ENCODE results near the gene DAB2IP.

The DAB2IP gene

GRCh38 chr9:121703014-121703734 lies 51.7 kb downstream of the DAB2IP start:
- DNase-seq (ENCODE audit: low read depth), result no peak

- no peak for DNase-seq (ENCODE audit: low read depth)
Observed at GRCh38 chr9:121704281-121704680, 52.8 kb downstream of the DAB2IP start.

- DNase-seq (ENCODE audit: low read depth), result no peak
Observed at GRCh38 chr9:121706149-121706750, 54.8 kb downstream of the DAB2IP start.

DNA sequence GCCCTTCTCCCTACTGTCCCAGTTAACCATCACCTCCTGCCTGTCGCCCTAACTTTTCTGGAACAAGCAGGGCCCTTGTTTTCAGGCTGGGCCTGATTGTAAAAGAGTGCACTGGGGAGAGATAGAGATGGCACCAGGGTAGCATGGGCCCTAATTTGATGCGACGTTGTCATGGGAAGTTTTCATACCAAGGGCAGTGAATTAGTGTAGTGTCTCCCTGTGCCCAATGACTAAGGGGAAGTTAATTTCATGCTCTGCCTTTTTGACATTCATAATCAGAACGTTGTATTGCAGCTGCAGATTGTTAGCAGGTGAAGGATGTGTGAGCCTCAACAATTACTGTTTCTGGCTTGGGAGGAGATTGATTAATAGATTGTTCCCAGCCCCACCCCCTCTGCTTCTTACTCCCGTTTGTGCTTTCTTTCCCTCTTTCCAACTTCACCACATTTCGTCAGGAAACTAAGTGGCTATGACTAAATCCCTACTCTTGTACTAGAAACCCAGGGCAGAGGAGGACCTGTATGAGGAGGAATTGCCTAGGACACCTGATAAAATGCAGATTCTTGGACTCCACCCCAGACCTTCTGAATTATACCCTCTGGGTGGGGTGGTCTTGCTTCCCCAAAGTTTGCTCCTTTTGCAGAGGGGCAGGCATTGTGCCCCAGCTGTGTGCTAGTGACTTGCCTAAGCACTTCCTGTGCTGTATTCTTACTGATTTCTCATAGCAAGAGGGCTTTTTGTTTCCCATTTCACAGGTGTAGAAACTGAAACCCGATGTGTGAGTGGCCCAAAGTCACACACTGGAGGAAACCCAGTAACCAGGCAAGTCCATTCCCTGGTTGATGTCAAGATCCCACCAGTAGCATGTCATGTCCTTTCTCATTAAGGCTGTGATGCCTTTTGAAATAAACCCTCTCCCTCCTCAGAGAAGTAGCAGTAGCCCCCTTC lies 56.3 kb downstream of the DAB2IP start:
- DNase-seq (ENCODE audit: low read depth), result no peak

DNA sequence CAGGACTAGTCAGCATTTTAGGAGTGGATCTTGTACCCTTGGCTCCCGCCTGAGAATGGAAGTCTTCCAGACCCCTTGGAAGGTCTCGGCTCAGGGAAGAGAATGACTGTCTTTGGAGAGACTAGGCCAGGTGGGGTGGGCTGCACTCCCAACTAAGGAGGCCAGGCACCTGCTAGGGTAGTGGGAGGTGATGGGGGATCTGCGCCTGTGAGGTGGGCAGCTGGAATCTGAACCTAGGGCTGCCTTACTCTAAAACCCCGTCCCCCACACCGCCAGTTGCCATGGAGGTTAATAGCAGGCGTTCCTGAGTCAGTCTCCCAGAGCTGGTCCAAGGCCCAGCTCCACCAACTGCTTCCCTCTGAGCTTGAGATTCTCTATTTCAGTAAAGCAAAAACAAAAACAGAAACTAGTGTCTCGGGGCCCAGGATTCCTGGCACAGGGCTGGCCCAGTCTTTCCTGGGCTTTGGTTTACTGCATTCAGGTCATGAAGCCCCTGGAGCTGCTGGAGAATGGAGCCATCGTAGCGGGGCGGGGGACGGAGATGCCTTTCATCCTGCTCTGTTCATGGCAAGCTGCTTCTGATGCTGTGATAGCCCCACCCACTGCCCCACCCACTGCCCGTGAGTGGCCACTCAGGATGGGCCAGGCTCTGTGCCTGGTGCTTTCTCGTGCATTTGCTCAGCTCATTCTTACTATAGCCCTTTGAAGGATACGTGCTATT lies 57.5 kb downstream of the DAB2IP start:
- DNase-seq (ENCODE audit: low read depth), result no peak

GRCh38 chr9:121709798-121710197 lies 58.4 kb downstream of the DAB2IP start:
- no peak for DNase-seq (ENCODE audit: low read depth)

DNA sequence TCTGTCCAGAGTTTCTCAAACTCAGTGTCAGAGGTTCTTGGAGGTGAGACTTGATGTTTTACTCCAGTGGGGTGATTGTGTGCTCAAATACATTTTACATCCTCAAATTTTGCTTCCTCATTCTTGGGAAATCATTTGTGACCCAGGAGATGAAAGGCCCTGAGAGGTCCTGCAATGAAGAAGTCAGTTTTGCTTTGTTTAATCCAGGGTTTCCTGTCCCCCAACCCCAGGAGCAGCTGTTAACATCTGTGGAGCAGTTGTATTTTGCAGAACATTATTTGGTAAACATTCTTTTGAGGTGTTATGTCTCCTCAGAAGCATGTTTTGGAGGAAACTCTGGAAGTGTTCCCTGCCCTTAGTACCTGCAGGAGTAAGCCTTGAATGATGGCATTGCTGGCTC lies 59.8 kb downstream of the DAB2IP start:
- no peak for DNase-seq (ENCODE audit: low read depth)

DNA sequence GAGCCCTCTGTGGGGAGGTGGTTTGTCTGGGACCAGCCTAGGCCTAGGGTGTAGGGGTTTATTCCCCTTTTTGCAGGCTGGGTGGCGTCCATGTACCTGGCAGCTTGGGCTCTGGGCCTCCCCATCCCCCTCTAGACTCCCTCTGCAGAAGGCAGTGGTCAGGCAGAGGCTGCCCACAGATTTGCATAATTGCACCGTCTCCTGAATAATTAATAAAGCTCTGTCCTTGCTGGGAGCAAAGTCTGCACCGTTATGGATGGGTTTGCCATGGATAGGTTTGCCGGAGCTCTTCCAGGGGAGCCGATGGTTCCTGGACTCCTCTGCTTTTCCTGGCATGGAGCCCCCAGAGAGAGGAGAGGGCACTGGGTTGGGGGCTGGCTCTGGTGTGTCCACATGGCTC lies 60.4 kb downstream of the DAB2IP start:
- no peak for DNase-seq (ENCODE audit: low read depth)

GRCh38 chr9:121713400-121714070 lies 62.1 kb downstream of the DAB2IP start:
- no peak for DNase-seq (ENCODE audit: low read depth)

DNA sequence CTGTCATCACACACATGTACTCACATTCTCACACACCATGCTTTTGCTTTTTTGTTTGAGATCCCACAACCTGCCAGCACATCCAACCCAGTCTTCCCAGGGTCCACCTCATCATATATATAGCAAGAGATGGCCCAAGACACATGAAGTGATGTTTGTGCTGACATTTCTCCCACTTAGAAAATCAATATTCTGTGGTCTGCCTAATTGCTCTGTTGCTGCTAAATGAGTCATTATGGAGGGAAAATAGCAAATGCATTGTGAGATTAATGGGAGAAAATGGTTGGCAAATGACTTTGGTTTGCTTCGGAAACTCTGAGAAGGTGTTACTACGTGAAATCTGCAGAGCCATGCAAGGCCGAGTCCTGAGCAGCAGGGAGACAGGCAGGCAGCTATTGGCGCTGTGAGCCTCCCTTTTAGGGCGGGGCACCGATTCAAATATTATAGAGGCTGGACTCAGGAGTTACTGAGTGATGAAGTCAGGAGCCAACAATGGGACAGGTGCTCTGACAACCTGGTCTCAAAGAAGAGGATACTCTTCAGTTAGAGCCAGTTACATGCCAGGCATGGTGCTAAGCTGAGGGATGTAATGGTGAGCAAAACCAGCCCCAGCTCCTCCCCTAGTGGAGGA lies 62.8 kb downstream of the DAB2IP start:
- no peak for DNase-seq (ENCODE audit: low read depth)

DNA sequence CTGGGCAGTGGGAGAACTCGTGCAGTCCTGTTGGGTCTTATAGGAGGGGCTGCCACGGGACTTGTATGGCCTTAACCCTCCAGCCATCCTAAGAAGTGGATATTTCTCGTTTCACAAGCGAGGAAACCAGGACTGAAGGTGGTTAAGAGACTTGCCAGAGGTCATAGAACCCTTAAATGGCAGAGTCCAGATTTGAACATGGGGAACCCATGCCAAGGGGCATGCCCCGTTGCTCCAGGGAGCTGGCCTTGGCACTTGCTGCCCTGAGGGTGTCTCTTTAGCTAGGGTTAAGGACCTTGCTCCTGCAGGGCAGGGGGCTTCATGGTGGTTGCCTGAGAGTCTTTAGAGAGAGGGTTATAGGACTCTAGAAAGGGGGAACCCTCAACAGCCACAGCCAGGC lies 63.4 kb downstream of the DAB2IP start:
- no peak for DNase-seq (ENCODE audit: low read depth)

DNA sequence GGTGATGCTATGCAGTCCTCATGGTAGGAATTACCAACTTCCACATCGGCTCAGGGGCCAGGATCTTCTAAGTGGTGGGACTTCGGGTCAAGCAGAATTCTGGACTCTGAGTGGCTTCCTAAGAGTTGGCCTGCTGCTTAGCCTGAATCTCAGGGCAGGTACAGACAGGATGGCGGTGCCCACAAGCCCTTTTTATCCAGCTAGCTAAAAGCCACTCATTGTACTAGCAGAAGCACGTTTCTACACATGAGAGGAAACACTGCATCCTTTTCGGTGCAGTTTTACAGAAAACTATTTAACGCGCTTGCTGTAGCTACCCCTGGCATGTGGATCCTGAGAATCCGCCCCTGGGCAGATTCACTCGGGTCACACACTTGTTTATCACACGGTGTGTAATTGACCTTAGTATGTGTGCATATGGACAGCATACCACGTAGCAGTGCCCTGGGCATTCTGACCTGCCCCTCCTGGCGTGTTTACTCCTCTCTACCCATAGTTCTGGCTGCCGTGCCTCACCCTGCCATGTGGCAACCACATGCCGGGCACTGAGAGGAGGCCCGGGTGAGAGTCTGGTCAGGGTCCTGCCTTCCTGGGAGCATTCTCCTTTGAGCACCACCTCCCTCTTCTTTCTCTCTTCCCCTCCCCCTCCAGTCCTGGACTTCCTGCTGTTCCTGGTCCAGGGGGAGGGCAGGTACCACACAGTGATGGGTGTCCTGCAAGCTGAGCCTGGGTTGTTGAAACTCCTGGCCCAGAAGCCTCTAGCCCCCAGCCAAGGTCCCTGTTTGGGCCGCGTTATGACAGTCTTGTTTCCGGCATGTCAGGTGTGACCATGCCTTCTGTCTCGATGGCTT lies 65.9 kb downstream of the DAB2IP start:
- DNase-seq (ENCODE audit: low read depth), result no peak

DNA sequence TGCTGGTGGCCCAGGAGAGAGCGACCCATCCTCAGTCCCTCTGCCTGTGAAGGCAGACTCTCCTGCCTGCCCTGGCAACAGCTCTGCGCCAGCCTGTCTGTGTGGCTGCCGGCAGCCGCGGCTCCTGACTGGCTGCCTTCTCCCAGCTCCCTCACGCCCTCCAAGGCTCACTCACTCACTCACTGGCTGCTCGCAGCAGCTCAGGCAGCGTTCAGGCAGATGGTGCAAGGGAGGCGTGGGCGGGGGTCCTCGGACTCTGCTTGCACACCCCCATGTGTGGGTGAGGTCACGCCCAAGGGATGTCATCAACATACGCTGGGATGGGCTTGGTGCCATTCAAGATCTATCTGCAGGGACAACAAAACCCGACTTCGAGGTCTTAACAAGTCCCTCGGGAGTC lies 66.7 kb downstream of the DAB2IP start:
- DNase-seq (ENCODE audit: low read depth), result no peak

DNA sequence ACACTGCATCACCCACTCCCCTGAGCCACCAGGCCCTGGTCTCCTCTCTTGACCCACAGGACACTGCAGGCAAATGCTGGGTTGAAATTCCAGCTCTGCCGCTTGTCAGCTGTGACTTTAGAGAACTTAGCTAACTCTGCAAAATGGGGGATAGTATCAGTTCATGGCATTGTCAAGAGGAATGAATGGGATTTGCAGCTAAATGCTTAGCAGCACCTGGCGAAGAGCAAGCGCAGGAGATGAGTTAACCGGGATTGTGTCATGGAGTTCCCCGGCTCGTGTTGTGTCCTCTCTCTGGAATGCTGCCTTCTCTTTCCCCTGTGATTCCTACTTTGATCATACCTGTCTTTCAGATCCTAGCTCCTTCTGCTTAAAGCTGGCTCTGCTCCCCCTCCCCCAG lies 67.1 kb downstream of the DAB2IP start:
- no peak for DNase-seq (ENCODE audit: low read depth)

- DNase-seq (ENCODE audit: low read depth), result no peak
Observed at GRCh38 chr9:121720311-121721057, 69.0 kb downstream of the DAB2IP start.

DNA sequence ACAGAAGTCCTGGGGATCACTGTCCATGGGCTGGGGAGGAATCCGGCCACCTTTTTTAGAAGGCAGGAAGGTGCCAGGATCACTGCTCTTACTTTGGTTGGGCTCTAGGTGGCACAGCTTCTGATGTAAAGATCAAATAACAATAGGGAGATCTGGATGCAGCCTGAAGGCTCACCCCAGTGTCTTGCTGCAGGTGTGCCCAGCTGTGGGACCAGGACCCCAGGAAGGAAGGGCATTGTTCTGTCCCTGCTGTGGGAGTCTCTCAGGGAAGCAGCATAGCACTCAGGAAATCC lies 69.6 kb downstream of the DAB2IP start:
- no peak for DNase-seq (ENCODE audit: low read depth)

- DNase-seq (ENCODE audit: low read depth), result no peak
Observed at GRCh38 chr9:121721770-121722169, 70.3 kb downstream of the DAB2IP start.

- no peak for DNase-seq (ENCODE audit: low read depth)
Observed at GRCh38 chr9:121725008-121725775, 73.8 kb downstream of the DAB2IP start.

Measured in activated T-cell treated with anti-CD3 and anti-CD28 coated beads for 48 hours (primary cell).